ENCODE measurements around the gene VSX1.

The VSX1 gene

GRCh38 chr20:25052255-25053194 lies 29.4 kb downstream of the VSX1 start:
- no peak for DNase-seq

DNA sequence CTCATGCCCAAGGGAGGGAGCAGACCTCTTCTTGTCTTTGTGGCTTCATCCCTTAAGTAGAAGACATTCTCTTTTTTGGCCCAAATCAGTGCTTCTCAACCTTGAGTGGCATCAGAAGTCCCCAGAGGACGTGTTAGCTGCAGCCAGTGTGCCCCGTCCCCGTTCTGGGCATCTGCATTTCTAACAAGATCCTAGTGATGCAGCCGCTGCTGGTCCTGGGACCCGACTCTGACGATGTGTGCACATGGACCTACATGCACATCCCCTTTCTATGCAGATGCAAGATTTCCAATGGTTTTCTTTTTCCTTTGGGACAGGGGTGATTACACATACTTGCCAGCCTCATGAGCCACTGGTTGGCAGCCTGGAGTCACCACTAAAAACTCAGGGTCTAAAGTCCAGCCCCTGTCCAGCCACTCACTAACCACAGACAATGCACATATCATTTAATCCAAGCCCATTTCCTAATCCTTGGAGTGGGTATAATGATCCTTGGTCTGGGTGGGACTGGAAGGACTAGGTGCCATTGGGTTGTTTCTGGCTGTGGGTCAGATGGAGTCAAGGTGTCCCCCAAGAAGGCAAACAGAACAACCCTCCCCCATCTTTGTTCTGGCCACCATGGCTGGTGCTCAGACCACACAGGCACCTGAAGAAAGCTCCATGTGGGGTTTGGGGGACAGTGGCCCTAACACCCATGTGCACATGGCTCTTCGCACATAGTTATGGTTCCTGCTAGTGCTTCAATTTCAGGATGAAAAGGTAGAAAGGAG lies 30.4 kb downstream of the VSX1 start:
- DNase-seq: no peak

DNA sequence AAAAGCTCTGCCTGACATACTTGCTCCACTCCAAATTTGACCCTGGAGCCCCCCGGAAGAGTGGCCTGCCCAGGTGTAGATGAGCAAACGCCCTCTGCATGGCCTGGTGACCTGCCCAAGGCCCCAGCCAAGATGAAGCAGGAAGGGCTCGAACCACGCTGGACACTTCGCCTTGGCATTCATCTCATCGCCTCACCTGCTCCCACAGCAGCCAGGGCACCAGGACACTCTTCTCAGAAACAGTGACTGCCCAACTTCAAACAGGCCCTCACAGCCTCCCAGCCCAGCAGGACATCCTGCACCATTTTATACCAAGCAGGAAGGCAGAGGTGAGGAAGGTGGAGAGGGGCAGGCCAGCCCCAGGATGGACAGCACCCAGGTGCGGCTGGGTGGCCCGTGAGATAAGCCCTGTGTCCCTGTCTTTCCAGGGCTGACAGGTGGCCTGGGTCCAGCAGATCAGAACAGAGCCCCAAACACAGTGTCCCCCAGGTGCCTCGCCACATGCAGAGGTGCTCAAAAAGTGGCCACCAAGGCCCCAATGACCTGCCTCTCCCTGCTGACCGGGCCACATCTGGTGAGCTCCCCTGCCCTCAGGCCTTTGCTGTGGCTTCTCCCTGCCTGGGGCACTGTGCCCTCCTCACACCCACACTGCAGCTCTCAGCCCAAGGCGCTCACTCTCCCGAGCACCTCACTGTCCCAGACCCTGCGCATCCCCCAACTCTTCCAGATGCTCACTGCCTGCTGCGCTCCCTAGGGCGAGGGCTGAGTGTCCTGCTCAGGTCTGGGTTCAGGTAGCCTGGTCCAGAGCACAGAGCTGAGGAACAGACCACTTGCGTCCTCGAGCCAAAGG lies 31.2 kb downstream of the VSX1 start:
- DNase-seq: no peak

GRCh38 chr20:25050082-25050481 lies 31.9 kb downstream of the VSX1 start:
- DNase-seq: no peak

DNA sequence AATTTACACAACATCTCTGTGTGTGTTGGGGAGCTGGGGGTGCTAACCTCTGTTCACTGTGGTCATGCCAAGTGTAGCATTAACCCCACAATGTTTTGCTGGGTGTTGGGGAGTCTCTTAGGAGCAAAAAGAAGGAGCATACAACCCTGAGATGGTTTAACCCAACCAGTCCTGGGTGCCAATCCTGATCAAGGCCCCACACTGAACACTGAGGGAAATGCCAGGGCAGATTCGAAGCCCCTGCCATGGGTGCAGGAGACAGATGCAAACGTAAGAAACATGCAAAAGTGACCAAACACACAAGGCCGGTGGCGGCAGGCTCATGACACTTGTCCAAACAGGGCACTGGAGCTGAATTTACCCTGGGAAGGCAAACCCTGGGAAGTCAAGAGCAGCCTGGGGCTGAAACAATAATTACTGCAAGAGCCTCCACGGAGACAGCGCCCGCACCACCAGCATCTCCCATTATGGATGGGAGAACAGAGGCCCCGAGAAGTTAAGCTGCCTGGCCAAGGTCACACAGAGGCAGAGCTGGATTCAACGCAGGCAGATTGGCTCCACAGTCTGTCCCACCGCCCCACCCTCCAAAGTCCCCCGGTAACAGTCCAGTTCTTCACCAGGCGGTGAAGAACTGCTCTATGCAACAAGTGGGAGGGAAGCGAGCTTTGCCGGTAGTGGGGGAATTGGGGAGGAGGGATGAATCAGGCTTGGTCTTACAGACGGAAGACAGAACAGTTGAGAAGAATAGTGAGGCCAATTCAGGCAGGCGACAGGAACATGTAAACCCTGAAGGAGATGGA lies 32.5 kb downstream of the VSX1 start:
- DNase-seq: no peak

GRCh38 chr20:25048519-25048952 lies 33.4 kb downstream of the VSX1 start:
- DNase-seq: no peak

- DNase-seq: no peak
Measured at GRCh38 chr20:25047766-25048165, 34.2 kb downstream of the VSX1 start.

- DNase-seq: no peak
Measured at GRCh38 chr20:25046736-25047666, 34.9 kb downstream of the VSX1 start.

DNA sequence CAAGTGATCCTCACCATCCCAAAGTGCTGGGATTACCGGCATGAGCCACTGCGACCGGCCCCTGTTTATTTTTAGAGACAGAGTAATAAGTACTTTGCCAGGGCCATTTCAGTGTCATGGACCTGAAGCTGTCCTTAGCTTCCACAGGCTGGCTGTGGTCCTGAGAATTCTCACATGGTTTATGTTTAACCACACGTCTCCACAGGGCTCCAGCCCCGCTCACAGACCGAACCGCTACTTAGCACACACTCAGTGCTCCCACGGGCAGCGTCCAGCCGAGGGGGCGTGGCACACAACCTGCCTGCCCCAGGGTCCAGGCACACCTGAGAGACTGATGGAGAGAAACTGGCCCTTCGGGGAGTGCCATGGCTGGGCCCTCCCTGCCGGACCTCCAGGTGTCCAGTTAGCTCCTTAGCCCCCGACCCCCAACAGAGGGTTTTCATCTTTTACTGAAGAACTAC lies 35.7 kb downstream of the VSX1 start:
- no peak for DNase-seq

- no peak for DNase-seq
Measured at GRCh38 chr20:25045343-25045712, 36.6 kb downstream of the VSX1 start.

- DNase-seq: no peak
Measured at GRCh38 chr20:25044660-25045342, 37.1 kb downstream of the VSX1 start.

GRCh38 chr20:25044261-25044560 lies 37.7 kb downstream of the VSX1 start:
- no peak for DNase-seq

GRCh38 chr20:25043499-25044260 lies 38.3 kb downstream of the VSX1 start:
- no peak for DNase-seq

- no peak for DNase-seq
Measured at GRCh38 chr20:25042531-25043498, 39.1 kb downstream of the VSX1 start.

DNA sequence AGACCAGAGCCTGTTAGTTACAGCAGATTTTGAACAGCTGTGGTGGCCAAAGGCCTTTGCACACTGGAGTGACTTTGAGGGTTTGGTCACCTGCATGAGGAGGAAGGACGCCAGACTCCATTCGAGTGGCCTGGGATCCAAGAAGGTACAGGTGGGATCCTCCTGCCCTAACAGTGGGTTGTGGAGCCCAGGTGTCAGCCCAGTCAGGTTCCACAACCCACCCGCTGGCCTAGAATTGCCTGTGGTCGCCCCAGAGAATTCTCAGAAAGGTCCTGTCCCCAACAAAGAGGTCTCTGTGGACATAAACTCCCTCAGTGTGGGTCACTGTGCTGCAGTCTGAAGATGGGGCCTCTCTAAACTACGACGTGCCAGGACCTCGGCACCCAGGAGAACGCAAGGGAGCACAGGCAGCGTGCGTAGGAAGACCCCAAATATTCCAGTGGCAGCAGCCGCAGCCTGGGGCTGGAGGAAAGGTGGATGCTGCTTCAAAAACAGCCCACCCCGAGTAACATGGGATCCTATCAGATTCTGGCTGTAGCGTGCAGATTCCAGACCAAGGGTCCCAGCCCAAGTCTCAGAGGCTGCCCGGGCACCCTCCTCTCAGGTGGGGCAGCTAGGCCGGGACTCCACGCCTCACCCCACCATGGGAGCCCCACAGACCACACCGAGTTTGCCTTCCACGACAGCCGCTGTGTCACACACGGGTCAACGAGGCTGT lies 40.0 kb downstream of the VSX1 start:
- DNase-seq: no peak

DNA sequence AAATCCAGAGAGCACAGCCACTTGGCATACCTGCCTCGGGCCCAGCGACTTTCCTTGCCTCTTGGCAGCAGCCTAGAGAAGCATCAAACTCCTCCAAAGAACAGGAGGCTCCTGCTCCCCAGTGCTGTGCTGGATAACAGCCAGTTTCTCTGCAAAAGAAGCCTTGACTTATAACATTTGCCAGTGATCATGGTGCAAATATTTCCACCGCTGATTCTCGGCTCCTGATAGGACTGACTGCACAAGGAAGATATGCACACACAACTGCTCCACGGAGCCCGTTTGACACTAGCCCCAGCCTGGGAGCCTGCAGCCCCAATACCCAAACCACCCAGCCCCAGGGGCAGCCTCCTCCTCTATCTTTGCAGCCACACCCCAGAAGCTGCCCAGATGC lies 41.5 kb downstream of the VSX1 start:
- DNase-seq: peak; percentile 6

GRCh38 chr20:25039697-25040437 lies 42.1 kb downstream of the VSX1 start:
- peak; percentile 66 for DNase-seq

Data from NCI-H446 treated with DMSO at 0.1 percent for 48 hours (cell line).